Stimulated activated CD4-positive, alpha-beta T cell treated with anti-CD3 and anti-CD28 coated beads, TNF-alpha, amount 100 ng/mL, for 1 hour (primary cell): ENCODE measurements around the gene NDST3.

ENCODE experiments used
- DNase-seq, 3 donors: peaks; one replicate each; pipeline ENCODE4 v3.0.0-alpha.2; 2020; ENCODE audit warnings: low read depth in 3 of 3, low spot score in 1 of 3

The NDST3 gene

GRCh38 chr4:118077767-118078105 lies 43.5 kb downstream of the NDST3 start:
- DNase-seq, result no peak

DNA sequence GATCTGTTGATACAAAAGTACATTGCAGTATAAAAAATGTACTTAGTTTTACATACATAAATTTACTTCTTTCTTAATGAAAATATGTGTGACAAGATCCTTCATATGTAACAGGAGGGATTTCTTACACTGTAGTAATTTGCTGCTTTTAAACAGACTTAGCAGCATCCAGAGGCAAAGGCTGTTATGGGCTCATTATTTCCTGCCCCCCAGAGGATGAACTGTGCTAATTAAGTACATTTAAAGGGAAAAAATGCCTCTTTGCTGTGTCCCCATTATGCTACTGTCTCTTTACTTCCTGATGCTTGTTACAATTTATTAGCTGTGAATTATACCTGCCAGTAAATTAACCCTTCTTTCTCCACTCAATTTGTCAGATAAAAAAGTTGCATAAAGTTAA lies 47.1 kb downstream of the NDST3 start:
- DNase-seq, result no peak

- no peak for DNase-seq
Observed at GRCh38 chr4:118082182-118082581, 47.9 kb downstream of the NDST3 start.

DNA sequence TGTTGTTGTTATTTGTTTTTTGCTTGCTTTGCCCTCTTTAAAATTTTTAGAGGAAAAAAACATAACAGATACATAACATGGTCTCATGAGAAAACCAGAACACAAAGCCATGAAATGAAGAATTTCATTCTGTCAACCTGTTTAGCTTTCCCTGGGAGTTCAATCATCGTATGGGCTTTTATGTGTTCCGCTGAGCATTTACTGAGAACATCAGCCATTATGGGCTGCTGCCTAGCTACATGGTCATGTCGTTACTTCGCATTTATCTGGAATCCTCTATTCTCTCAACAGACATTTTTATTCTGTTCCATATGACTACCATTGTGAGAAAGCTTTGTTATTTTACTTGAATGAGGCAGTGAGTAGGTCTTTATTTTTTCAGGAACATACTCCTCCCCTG lies 51.4 kb downstream of the NDST3 start:
- no peak for DNase-seq

- DNase-seq, result peak in 1 of 3 donors; percentile 0
Observed at GRCh38 chr4:118086344-118086743, 52.1 kb downstream of the NDST3 start.

DNA sequence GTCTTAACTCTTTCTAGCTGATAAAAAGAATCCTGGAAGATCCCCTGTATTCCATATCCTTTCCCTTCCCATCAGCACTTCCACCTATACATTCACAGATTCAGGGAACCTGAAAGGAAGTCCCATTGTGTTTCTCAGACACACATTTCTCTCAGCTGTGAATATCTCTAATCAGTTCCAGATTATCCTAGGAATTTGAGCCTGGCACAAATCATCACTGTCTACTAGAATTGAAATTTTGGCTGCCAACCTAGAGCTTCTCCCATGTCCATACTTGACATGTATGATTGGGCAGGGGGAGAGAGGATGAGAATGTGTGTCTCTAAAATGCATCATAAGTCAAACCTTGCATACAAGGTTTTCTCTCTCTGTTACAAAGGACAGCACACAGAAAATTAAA lies 53.1 kb downstream of the NDST3 start:
- DNase-seq, result no peak

DNA sequence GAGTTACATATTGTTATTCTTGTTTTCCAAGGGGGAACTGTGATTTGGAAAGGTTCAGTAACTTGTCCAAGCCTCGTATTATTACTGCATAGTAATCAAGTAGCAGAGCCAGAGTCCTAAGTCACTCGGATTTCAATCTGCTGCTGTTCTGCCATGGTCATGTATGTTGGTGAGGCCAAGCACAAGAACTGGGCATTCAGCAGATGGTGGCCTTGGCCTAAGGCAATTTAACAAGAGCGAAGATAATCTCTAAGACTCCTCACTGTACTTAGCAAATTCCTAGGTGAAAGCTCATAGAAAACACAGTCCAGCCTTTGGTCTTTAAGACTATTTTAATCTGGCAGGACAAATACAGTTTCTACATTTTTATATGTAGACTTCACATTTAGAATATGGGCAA lies 64.8 kb downstream of the NDST3 start:
- no peak for DNase-seq

GRCh38 chr4:118102195-118102594 lies 67.9 kb downstream of the NDST3 start:
- DNase-seq, result no peak

- DNase-seq, result no peak
Observed at GRCh38 chr4:118112117-118113046, 78.1 kb downstream of the NDST3 start.

DNA sequence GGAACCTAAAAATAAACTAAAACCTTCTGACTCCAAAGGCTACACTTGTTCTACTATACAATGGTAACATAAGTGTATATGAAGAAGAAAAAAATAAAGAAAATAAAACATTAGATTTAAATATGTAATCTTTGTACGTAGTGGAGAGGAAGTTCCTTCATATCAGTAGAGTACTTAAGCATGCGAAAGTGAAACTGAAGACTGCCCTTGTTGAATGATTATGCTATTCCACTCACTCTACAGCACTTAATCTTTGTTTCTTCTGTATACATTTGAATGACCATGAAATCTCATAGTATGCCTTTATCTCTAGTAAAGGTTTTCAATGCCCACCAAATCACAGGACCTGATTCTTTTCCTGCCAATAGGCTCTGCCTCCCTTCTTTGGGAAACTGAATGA lies 78.9 kb downstream of the NDST3 start:
- no peak for DNase-seq

GRCh38 chr4:118114720-118115119 lies 80.4 kb downstream of the NDST3 start:
- no peak for DNase-seq

- DNase-seq, result no peak
Observed at GRCh38 chr4:118120120-118120760, 86.0 kb downstream of the NDST3 start.

DNA sequence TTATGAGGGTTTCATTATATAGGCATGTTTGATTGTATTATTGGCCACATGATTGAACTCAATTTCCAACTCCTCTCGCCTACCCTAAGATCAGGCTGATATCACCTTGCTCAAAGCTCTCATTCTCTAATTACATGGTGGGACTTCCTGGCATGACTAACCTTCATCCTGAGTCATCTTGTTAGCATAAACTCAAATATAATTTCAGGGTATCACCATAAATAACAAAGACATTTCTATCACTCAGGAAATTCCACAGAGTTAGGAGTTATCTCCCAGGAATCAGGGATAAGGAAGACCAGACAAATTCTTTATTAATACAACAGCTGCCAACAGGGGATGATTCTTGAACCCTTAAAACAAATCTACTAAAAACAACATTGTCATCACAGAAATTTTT lies 90.7 kb downstream of the NDST3 start:
- no peak for DNase-seq

- no peak for DNase-seq
Observed at GRCh38 chr4:118139241-118139640, 105.0 kb downstream of the NDST3 start.

DNA sequence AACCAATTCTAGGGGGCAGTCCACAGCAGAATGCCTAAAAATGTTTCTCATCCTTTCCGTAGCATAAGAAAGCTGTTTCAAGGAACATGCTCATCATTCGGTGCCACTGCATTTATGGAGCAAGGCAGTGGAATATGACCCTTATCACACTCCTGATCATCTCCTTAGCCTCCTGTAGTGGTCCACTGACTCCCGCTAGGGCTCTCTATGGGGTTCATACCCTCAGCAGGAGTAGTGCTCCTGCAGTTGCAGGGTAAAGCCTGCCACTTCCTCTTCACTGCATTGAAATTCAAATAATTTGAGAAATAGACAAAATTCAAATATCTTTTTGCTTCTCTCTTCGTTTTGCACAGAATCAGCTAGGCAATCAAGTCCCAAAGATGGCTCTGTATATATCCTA lies 107.0 kb downstream of the NDST3 start:
- DNase-seq, result no peak

DNA sequence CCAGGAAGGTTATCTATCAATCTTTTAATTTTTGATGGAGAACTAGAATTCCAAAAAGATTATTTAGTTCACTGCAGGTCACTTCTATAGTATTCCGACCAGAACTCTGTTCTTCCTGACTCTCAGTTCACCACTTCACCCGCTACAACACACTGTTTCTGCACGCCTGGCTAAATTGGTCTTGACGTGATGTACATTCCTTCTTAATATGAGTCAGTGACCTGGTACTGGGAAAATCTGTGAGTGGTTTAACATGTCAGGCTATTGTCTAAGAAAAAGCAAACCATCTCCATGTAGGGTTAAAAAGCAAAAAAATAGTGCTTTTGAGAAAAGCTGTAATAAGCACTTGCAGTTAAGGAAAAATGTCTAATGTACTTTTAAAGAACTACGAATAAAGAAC lies 120.4 kb downstream of the NDST3 start:
- DNase-seq, result no peak

DNA sequence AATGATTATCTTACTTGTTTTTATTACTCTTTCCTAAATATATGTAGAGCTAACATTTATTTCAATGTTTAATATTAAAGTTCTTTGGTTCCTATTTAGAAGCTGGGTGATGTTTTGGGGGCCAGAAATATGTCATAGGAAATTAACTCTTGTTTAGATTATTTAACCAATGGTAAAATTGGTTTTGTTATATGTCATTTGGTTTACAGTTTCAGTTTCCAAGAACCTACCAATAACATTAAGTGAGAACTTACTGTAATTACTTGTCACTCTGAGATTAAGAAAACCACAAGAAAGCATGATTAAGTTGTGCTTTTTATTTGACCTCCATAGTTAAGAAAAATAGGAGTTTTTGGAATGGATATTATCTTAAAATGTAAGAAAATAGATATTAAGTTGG lies 121.2 kb downstream of the NDST3 start:
- DNase-seq, result no peak

DNA sequence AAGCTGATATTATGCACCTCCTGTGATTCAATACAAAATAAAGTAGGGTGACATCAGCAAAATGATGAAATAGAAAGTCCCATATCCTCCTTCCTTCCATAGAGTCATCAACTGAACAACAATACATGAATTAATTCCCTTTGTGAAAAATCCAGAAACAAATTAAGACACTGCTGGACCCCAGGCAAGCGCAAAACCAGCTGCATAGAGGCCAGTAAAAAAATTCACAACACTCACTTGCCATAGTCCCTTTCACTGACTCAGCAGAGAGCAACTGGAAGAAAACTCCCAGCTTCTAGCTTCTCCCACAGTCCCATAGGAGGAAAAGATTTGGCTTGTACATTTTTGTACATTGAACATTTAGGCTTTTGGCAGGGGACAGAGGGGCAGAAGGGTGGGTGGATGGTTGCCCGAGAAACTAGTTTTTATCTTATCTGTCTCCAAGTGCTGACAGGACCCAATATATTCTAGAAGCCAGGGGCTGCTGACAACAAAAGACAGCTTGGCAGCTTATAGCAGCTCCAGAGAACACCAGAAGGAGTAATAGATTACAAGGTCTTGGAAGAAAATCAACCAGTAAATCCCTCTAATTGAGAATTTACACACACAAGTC lies 124.6 kb downstream of the NDST3 start:
- no peak for DNase-seq

- DNase-seq, result no peak
Observed at GRCh38 chr4:118167306-118167705, 133.0 kb downstream of the NDST3 start.

DNA sequence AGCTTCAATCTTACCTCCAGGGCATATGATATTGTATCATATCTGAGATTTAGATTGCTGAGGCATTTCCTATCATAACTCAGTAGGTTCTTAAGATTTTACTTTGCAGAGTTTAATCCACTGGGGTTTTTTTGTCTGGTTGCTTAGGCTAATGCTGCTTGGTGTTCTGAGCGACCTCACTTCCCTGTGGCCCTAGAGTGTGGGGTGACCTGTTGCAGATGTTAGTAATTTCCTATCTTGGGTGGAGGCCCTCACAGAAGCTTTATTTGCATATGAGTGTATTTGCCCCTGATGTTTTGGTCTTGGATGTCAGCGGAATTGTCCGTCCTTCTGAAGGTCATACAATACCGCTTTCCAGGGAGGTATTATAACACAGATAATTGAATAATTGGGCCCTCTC lies 137.1 kb downstream of the NDST3 start:
- DNase-seq, result no peak

- DNase-seq, result no peak
Observed at GRCh38 chr4:118173126-118173525, 138.8 kb downstream of the NDST3 start.

DNA sequence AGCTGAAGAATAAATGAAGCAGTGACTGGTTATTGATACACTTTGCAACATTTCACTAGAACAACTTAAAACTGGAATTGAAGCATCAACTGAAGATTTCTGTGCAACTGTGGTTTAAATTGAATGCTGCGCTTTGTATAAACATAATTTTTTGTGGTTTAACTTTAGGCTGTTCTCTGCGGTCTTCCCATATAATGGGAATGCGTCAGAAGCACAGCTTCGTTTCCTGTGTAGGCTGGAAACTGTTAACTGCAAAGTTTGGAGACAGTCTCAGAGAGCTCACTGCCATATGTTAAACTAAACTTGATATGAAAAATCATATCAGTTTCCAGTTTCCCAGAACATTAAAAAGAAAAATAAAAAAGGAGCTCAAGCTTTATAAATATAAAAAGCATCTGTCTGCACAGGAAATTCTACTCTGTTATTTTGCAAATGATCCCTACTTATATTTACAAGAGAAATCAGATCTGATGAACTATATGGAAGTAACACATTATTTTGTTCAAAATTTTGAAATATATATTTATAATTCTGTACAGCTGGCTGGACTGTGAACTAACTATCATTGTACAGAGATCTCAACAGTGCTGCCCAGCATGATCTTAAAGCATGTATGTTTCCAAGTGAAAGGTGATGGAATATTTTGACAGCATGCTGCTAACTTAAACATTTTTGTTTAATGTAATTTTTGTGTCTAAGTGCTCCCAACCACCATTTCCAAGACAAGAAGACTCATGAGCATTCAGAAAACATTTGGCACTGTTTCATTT lies 139.9 kb downstream of the NDST3 start:
- DNase-seq, result no peak
